ENCODE measurements around the gene HCAR2. TPM values are rescaled to one million over a fixed set of nuclear protein-coding genes. Genes with fewer than 3 reads are reported as not detected.

HCAR2 gene
- not detected in 2 replicates for total RNA-seq

GRCh38 chr12:122702890-122703611, at the start of gene HCAR2:
Gene HCAR2, minus strand, starts transcription at chr12:122703357. Its CDS starts 74 bp downstream, at chr12:122703283.

GRCh38 chr12:122752464-122753318, 49.5 kb upstream of the HCAR2 start, which contains the start of gene DENR:
Gene DENR, plus strand, starts transcription at chr12:122752824. Its CDS starts 878 bp downstream, at chr12:122753702.

GRCh38 chr12:122730215-122731014, 27.3 kb upstream of the HCAR2 start, which contains the start of gene HCAR1:
Gene HCAR1, minus strand, starts transcription at chr12:122730844. Its CDS starts 505 bp downstream, at chr12:122730339.

GRCh38 chr12:122716658-122717057, 13.5 kb upstream of the HCAR2 start, which contains the start of gene HCAR3:
Gene HCAR3, minus strand, starts transcription at chr12:122716811. Its CDS starts 74 bp downstream, at chr12:122716737.

Other genes with a start within 250 kb of the HCAR2 start
- 10.0 and 20.6 TPM in 2 replicates for gene ZCCHC8, start 202.4 kb downstream of the HCAR2 start, total RNA-seq
- gene RSRC2, start 176.4 kb downstream of the HCAR2 start, total RNA-seq = 33.8 and 70.3 TPM in 2 replicates
- 24.1 and 34.0 TPM in 2 replicates for gene KNTC1, start 176.1 kb downstream of the HCAR2 start, total RNA-seq
- gene HCAR3, start 13.5 kb upstream of the HCAR2 start, total RNA-seq = not detected in 2 replicates
- under 0.01 TPM in 1 of 2 replicates, not detected in the other for gene HCAR1, start 27.5 kb upstream of the HCAR2 start, total RNA-seq
- 20.9 and 33.1 TPM in 2 replicates for gene DENR, start 49.5 kb upstream of the HCAR2 start, total RNA-seq
- 0.31 and 0.32 TPM in 2 replicates for gene CCDC62, start 71.2 kb upstream of the HCAR2 start, total RNA-seq
- gene HIP1R, start 132.1 kb upstream of the HCAR2 start, total RNA-seq = 140 and 161 TPM in 2 replicates
- 12.1 and 20.4 TPM in 2 replicates for gene VPS37B, start 192.8 kb upstream of the HCAR2 start, total RNA-seq

Measured in bladder microvascular endothelial cell (primary cell).